Myocyte (in vitro differentiated cells): ENCODE data around the gene EFR3B. TPM values are rescaled to one million over a fixed set of nuclear protein-coding genes. Genes with fewer than 3 reads are reported as not detected.
A peak's percentile ranks its signal among the peaks of the same experiment; 100 is the strongest.

Experiments used
- DNase-seq: peaks from one replicate; pipeline ENCODE4 v3.0.0-alpha.2; 2012; ENCODE audit warnings: low read depth
- total RNA-seq: library from RNA; depleted of rRNA; stranded (reverse); fragments of >200 nt; gene quantifications from 2 replicates; pipeline ENCODE4 v1.2.3, GENCODE V29; 2014

The EFR3B gene
- total RNA-seq, 1 donor from 2014 or later = 0.45 TPM

GRCh38 chr2:25176541-25177181 is 134.8 kb downstream of the EFR3B start:
- no peak for DNase-seq

GRCh38 chr2:25177211-25177611 is 135.3 kb downstream of the EFR3B start:
- DNase-seq = no peak

- DNase-seq = no peak
Measured at GRCh38 chr2:25178976-25179375, 137.1 kb downstream of the EFR3B start.

GRCh38 chr2:25184254-25184653 is 142.4 kb downstream of the EFR3B start:
- no peak for DNase-seq

- no peak for DNase-seq
Measured at GRCh38 chr2:25187729-25188350, 146.0 kb downstream of the EFR3B start.

GRCh38 chr2:25188405-25188804 is 146.5 kb downstream of the EFR3B start:
- no peak for DNase-seq

GRCh38 chr2:25190536-25190935 is 148.7 kb downstream of the EFR3B start:
- no peak for DNase-seq

- no peak for DNase-seq
Measured at GRCh38 chr2:25194576-25195122, 152.8 kb downstream of the EFR3B start.

- peak; percentile 63 for DNase-seq
Measured at GRCh38 chr2:25197336-25198208, 155.7 kb downstream of the EFR3B start.

GRCh38 chr2:25198209-25198525 is 156.3 kb downstream of the EFR3B start:
- no peak for DNase-seq

GRCh38 chr2:25198576-25198975 is 156.7 kb downstream of the EFR3B start:
- no peak for DNase-seq

GRCh38 chr2:25201265-25201664 is 159.4 kb downstream of the EFR3B start:
- no peak for DNase-seq

- DNase-seq = no peak
Measured at GRCh38 chr2:25201794-25202193, 159.9 kb downstream of the EFR3B start.

- no peak for DNase-seq
Measured at GRCh38 chr2:25202275-25202674, 160.4 kb downstream of the EFR3B start.

- no peak for DNase-seq
Measured at GRCh38 chr2:25204190-25204838, 162.4 kb downstream of the EFR3B start.

- no peak for DNase-seq
Measured at GRCh38 chr2:25207078-25207545, 165.2 kb downstream of the EFR3B start.

Other genes starting within 250 kb of the EFR3B start
- 13.7 and 20.2 TPM in 2 replicates for gene PTRHD1, start 248.7 kb upstream of the EFR3B start, total RNA-seq
- gene CENPO, start 248.7 kb upstream of the EFR3B start, total RNA-seq = 8.2 and 8.3 TPM in 2 replicates
- 3.5 and 6.5 TPM in 2 replicates for gene ADCY3, start 121.8 kb upstream of the EFR3B start, total RNA-seq
- gene DNAJC27, start 70.1 kb upstream of the EFR3B start, total RNA-seq = 6.0 and 8.6 TPM in 2 replicates
- gene POMC, start 126.5 kb downstream of the EFR3B start, total RNA-seq = not detected in 2 replicates